ENCODE results near the gene NEIL3. TPM values are rescaled to one million over a fixed set of nuclear protein-coding genes. Genes with fewer than 3 reads are reported as not detected.

NEIL3 gene
- total and polyA plus RNA-seq, 10 of the 15 experiments (the other 5 are each of a cell fraction or from before 2014, with no cell fraction given), result 3.0 to 13.8 (median 8.9) TPM

DNA sequence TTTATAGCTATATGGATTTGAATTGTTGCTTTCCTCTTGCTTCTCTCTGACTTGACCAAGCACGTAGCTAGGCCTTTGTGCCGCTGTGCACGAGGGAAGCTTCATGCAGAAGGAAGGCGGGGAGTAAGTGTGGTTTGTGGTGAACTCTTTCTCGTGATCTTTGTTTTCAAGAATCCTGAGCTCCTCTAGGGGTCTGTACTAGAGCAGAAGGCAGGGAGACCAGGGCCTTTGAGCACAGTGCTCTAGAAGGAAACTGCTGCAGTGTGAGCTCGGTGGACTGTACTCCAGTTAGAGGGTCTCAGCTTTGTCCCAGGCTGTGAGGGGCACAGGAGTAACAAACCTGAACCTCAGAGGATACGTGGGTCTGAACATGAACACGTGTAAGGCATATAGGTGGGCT is 83.6 kb downstream of the NEIL3 start:
- Histone ChIP-seq H3K4me3 (no peak overlapping the region), H3K27ac (ENCODE audit: control insufficient read depth, insufficient read depth) (no peak overlapping the region), H3K4me2 (ENCODE audit: control insufficient read depth, insufficient read depth) (no peak overlapping the region), H3K27me3 (replicated peaks in 1 of 2; ENCODE audit: control insufficient read depth in 2 of 2, insufficient read depth in 2 of 2, low read length in 1 of 2) (no peaks in the 10 kb centered on the region; a peak in 1 of 4 replicates), H3K9ac (ENCODE audit: control insufficient read depth, insufficient read depth, low read length) (no peak overlapping the region), H3K79me2 (ENCODE audit: control insufficient read depth, insufficient read depth, low read length) (no peaks in the 10 kb centered on the region), H2AFZ (ENCODE audit: control insufficient read depth, low read depth, low read length) (peak overlapping the region; percentile 7; the same call in 1 of the 2 replicates), H3K4me1 (ENCODE audit: control insufficient read depth, insufficient read depth, low read length) (no peaks in the 10 kb centered on the region), H4K20me1 (ENCODE audit: control insufficient read depth, insufficient read depth) (no peaks in the 10 kb centered on the region; the same call in 1 of the 2 replicates), H3K36me3 (ENCODE audit: control insufficient read depth in 2 of 2, insufficient read depth in 2 of 2, low read length in 1 of 2) (no peaks in the 10 kb centered on the region), H3K9me3 (replicated peaks; ENCODE audit: control insufficient read depth, insufficient read depth, low read length) (no peaks in the 10 kb centered on the region)
- POLR2A ChIA-PET, result no interaction called here
- in situ Hi-C loops (cut with MboI) (no loop called here), intact Hi-C loops (cut with micrococcal nuclease; ENCODE audit: unreplicated experiment) (no loop called here)
- no TSS peak for BruUV-seq (replicated peaks)
- SMC1A ChIA-PET (ENCODE audit: uncharacterized antibody, unreplicated experiment), result interaction anchor here (1.2 kb wide), 1 partner anchor 90 kb away, joined by 3 read pairs; no protein-coding TSS in a partner anchor
- FAIRE-seq (no peak), ATAC-seq (peak; percentile 36), DNase-seq (ENCODE audit: low read depth, low spot score) (no peak)
- CTCF ChIA-PET, result interaction anchor here (1.1 kb wide), 1 partner anchor 12 kb away, joined by 4 read pairs; no protein-coding TSS in a partner anchor
- WGBS (ENCODE audit: insufficient coverage, insufficient replicate concordance, low lambda C conversion rate, missing lambda C conversion rate), result 29% methylated on average over 8 of the region's 8 CpGs
- RAD21 ChIA-PET (ENCODE audit: unreplicated experiment), result no interaction called here
- TF ChIP-seq GATAD2B (conservative IDR thresholded peaks at IDR 0.05; ENCODE audit: low read depth) (no peak), SMARCA5 (IDR thresholded peaks at IDR 0.05) (no peak), BMI1 (IDR thresholded peaks at IDR 0.05; ENCODE audit: borderline replicate concordance) (no peak), WRNIP1 (IDR thresholded peaks at IDR 0.05; ENCODE audit: borderline replicate concordance, low read depth, low read length) (no peak), STAT1 (conservative IDR thresholded peaks at IDR 0.05) (no peak), CUX1 (IDR thresholded peaks at IDR 0.05; ENCODE audit: insufficient replicate concordance, low read depth, low read length) (no peak), PML (IDR thresholded peaks at IDR 0.05; ENCODE audit: low read length) (no peak), TCF3 (IDR thresholded peaks at IDR 0.05; ENCODE audit: borderline replicate concordance, insufficient read depth, low read depth, low read length) (no peak), MTA2 (IDR thresholded peaks at IDR 0.05; ENCODE audit: low read depth) (no peak), NR2C2 (IDR thresholded peaks at IDR 0.05; ENCODE audit: borderline replicate concordance, control insufficient read depth, insufficient read length, low read depth) (no peak), HCFC1 (IDR thresholded peaks at IDR 0.05; ENCODE audit: low read length) (no peak), FOS (IDR thresholded peaks at IDR 0.05; ENCODE audit: borderline replicate concordance, extremely low read depth, insufficient read length) (no peak), RFX5 (IDR thresholded peaks at IDR 0.05; ENCODE audit: low read depth, low read length) (no peak), HDAC2 (IDR thresholded peaks at IDR 0.05) (no peak), RBBP5 (conservative IDR thresholded peaks at IDR 0.05) (no peak), NR2F1 (conservative IDR thresholded peaks at IDR 0.05) (no peak), IRF4 (IDR thresholded peaks at IDR 0.05; ENCODE audit: low read depth, low read length) (no peak)
- TF ChIP-seq, protein P1, sequence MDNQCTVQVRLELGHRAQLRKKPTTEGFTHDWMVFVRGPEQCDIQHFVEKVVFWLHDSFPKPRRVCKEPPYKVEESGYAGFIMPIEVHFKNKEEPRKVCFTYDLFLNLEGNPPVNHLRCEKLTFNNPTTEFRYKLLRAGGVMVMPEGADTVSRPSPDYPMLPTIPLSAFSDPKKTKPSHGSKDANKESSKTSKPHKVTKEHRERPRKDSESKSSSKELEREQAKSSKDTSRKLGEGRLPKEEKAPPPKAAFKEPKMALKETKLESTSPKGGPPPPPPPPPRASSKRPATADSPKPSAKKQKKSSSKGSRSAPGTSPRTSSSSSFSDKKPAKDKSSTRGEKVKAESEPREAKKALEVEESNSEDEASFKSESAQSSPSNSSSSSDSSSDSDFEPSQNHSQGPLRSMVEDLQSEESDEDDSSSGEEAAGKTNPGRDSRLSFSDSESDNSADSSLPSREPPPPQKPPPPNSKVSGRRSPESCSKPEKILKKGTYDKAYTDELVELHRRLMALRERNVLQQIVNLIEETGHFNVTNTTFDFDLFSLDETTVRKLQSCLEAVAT (IDR thresholded peaks at IDR 0.05), result no peak
- TF ChIP-seq, protein P2, sequence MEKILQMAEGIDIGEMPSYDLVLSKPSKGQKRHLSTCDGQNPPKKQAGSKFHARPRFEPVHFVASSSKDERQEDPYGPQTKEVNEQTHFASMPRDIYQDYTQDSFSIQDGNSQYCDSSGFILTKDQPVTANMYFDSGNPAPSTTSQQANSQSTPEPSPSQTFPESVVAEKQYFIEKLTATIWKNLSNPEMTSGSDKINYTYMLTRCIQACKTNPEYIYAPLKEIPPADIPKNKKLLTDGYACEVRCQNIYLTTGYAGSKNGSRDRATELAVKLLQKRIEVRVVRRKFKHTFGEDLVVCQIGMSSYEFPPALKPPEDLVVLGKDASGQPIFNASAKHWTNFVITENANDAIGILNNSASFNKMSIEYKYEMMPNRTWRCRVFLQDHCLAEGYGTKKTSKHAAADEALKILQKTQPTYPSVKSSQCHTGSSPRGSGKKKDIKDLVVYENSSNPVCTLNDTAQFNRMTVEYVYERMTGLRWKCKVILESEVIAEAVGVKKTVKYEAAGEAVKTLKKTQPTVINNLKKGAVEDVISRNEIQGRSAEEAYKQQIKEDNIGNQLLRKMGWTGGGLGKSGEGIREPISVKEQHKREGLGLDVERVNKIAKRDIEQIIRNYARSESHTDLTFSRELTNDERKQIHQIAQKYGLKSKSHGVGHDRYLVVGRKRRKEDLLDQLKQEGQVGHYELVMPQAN (conservative IDR thresholded peaks at IDR 0.05), result no peak
